Nephron progenitor cell (in vitro differentiated cells): ENCODE measurements around the gene MRPL27.

ENCODE experiments used
- DNase-seq: peaks from one replicate; pipeline ENCODE4 v3.0.0; 2021
- H3K27ac Mint-ChIP-seq: 2 replicates; pipeline ENCODE4 v1.8.0; 2021; ENCODE audit warnings: mild to moderate bottlenecking, moderate library complexity, mixed read lengths
- H3K27me3 Mint-ChIP-seq: 2 replicates; pipeline ENCODE4 v1.8.0; 2021; ENCODE audit warnings: mild to moderate bottlenecking, low read depth, mixed read lengths; ENCODE audit not compliant: poor library complexity
- H3K36me3 Mint-ChIP-seq: 2 replicates; pipeline ENCODE4 v1.8.0; 2021; ENCODE audit warnings: low read depth, mixed read lengths
- H3K4me1 Mint-ChIP-seq: 2 replicates; pipeline ENCODE4 v1.8.0; 2021; ENCODE audit warnings: mixed read lengths
- H3K4me3 Mint-ChIP-seq: 2 replicates; pipeline ENCODE4 v1.8.0; 2021; ENCODE audit warnings: mild to moderate bottlenecking, moderate library complexity, mixed read lengths
- H3K9me3 Mint-ChIP-seq: 2 replicates; pipeline ENCODE4 v1.8.0; 2021; ENCODE audit warnings: mild to moderate bottlenecking, moderate library complexity, mixed read lengths
- TF ChIP-seq, protein P1 (sequence below): fragments of 200-600 bp; sonication (generic); IDR thresholded peaks from 2 replicates; pipeline ENCODE4 v1.5.0; 2021; ENCODE audit warnings: antibody characterized with exemption

The MRPL27 gene

DNA sequence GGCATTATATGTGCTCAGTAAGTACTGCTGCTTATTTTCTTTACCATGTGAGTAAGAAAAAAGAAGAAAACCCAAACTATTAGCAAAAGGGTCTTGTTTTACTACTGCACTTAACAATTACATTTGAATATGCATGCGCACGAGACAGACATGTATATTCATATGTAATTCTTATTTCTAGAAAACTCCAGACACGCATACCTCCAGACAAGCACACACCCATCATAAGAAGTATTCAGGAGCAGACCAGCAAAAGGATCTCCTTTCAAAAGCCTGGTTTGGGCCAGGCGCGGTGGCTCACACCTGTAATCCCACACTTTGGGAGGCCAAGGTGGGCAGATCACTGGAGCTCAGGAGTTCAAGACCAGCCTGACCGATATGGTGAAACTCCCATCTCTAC, 16.6 kb upstream of the MRPL27 start:
- H3K27me3 Mint-ChIP-seq: peaks cover 3% of the 10 kb centered on the region
- peaks cover 83% of the 10 kb centered on the region for H3K36me3 Mint-ChIP-seq
- TF ChIP-seq, protein P1, sequence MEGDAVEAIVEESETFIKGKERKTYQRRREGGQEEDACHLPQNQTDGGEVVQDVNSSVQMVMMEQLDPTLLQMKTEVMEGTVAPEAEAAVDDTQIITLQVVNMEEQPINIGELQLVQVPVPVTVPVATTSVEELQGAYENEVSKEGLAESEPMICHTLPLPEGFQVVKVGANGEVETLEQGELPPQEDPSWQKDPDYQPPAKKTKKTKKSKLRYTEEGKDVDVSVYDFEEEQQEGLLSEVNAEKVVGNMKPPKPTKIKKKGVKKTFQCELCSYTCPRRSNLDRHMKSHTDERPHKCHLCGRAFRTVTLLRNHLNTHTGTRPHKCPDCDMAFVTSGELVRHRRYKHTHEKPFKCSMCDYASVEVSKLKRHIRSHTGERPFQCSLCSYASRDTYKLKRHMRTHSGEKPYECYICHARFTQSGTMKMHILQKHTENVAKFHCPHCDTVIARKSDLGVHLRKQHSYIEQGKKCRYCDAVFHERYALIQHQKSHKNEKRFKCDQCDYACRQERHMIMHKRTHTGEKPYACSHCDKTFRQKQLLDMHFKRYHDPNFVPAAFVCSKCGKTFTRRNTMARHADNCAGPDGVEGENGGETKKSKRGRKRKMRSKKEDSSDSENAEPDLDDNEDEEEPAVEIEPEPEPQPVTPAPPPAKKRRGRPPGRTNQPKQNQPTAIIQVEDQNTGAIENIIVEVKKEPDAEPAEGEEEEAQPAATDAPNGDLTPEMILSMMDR: no peak
- no peak overlapping the region for H3K27ac Mint-ChIP-seq
- no peak for DNase-seq
- H3K4me1 Mint-ChIP-seq: peaks cover 8% of the 10 kb centered on the region
- H3K4me3 Mint-ChIP-seq: no peak overlapping the region
- H3K9me3 Mint-ChIP-seq: no peaks in the 10 kb centered on the region

- TF ChIP-seq, protein P1: no peak
- Mint-ChIP-seq H3K36me3 (peaks cover 83% of the 10 kb centered on the region), H3K4me3 (no peak overlapping the region), H3K4me1 (peaks cover 8% of the 10 kb centered on the region), H3K9me3 (no peaks in the 10 kb centered on the region), H3K27me3 (peaks cover 3% of the 10 kb centered on the region), H3K27ac (no peak overlapping the region)
- DNase-seq: no peak
Measured at GRCh38 chr17:50388728-50389127, 15.7 kb upstream of the MRPL27 start.

- H3K36me3 Mint-ChIP-seq: peaks cover 78% of the 10 kb centered on the region
- TF ChIP-seq, protein P1: no peak
- no peak overlapping the region for H3K27ac Mint-ChIP-seq
Measured at GRCh38 chr17:50386510-50386909, 13.5 kb upstream of the MRPL27 start.

GRCh38 chr17:50382931-50383330, 9.9 kb upstream of the MRPL27 start:
- peaks cover 49% of the 10 kb centered on the region for H3K36me3 Mint-ChIP-seq
- H3K4me3 Mint-ChIP-seq: no peak overlapping the region

More at GRCh38 chr17:50386510-50386909, 13.5 kb upstream of the MRPL27 start:
- peaks cover 8% of the 10 kb centered on the region for H3K4me1 Mint-ChIP-seq
- H3K9me3 Mint-ChIP-seq: no peaks in the 10 kb centered on the region
- DNase-seq: no peak
- H3K4me3 Mint-ChIP-seq: no peak overlapping the region
- H3K27me3 Mint-ChIP-seq: peaks cover 3% of the 10 kb centered on the region

DNA sequence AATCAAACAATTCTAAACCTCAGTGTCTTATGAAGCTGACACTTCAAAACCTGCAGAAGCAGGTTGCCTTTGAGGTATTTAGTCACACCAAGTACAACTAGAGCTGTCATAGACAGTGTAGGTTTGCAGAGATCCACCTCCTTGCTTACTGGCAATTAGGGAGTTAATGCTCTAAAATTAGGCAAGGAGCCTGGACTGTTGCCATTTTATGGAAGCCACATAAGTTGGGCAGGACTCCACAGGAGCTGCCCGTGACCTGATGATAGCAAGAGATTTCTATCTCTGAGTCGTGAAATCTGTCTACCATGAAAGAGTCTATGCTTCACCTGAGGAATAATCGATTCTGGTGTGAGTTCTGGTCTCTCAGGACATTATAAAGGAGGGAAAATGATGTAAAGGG, 8.9 kb upstream of the MRPL27 start:
- Mint-ChIP-seq H3K4me3 (no peak overlapping the region), H3K27ac (no peak overlapping the region), H3K27me3 (no peaks in the 10 kb centered on the region), H3K9me3 (no peaks in the 10 kb centered on the region), H3K4me1 (no peaks in the 10 kb centered on the region), H3K36me3 (peaks cover 39% of the 10 kb centered on the region)
- DNase-seq: no peak
- TF ChIP-seq, protein P1: no peak

More at GRCh38 chr17:50382931-50383330, 9.9 kb upstream of the MRPL27 start:
- no peaks in the 10 kb centered on the region for H3K9me3 Mint-ChIP-seq
- no peak overlapping the region for H3K27ac Mint-ChIP-seq
- no peaks in the 10 kb centered on the region for H3K27me3 Mint-ChIP-seq
- TF ChIP-seq, protein P1: no peak
- DNase-seq: no peak
- H3K4me1 Mint-ChIP-seq: no peaks in the 10 kb centered on the region

DNA sequence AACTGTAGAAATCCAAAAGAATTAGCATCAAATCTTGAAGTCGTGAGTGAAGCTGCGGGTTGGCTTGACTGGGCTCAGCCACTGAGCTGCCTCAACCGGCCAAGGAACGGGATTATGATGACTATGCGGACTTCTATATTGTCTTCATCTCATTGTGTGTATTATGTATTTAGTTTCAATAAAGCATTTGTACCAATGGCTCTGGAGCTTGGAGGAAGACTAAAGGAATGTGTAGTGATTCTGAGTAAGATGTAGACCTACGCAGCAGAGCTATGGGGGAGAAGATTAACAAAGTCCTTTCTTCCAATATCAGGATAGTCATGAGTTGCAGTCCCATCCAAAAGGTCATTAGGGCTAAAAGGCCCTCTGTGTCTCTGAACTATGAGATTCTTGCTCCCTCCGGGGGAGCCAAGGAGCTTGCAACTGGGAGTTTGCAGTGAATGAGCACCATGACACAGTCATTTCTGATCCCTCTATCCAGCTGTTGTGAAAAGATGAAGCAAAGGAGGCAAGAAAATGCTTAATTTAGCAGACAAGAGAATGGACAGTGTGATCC, 8.4 kb upstream of the MRPL27 start:
- H3K27ac Mint-ChIP-seq: no peak overlapping the region
- TF ChIP-seq, protein P1: no peak
- no peaks in the 10 kb centered on the region for H3K9me3 Mint-ChIP-seq
- no peak overlapping the region for H3K4me3 Mint-ChIP-seq
- H3K4me1 Mint-ChIP-seq: no peaks in the 10 kb centered on the region
- H3K27me3 Mint-ChIP-seq: no peaks in the 10 kb centered on the region
- DNase-seq: no peak
- H3K36me3 Mint-ChIP-seq: peaks cover 33% of the 10 kb centered on the region
